ENCODE results near the gene NEAT1. TPM values are rescaled to one million over a fixed set of nuclear protein-coding genes. Genes with fewer than 3 reads are reported as not detected.

Gene NEAT1
- total RNA-seq, 1 experiment from 2014 or later, result 37.8 TPM

DNA sequence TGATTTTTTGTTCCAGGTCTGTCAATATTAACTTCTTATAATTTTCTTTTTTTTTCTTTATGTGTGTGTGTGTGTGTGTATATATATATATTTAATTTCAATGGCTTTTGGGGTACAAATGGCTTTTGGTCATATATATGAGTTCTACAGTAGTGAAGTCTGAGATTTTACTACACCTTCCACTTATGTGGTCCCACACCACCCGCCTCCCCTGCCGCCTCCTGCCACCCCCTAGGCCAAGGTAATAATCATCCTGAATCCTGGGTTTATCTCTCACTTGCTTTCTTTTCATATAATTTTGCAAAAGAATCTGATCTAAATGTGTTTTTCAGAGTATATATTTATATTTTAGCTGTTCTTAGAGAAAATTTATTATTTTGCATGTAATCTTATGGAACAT is 11.1 kb downstream of the NEAT1 start:
- no peak for DNase-seq (ENCODE audit: low read depth)

DNA sequence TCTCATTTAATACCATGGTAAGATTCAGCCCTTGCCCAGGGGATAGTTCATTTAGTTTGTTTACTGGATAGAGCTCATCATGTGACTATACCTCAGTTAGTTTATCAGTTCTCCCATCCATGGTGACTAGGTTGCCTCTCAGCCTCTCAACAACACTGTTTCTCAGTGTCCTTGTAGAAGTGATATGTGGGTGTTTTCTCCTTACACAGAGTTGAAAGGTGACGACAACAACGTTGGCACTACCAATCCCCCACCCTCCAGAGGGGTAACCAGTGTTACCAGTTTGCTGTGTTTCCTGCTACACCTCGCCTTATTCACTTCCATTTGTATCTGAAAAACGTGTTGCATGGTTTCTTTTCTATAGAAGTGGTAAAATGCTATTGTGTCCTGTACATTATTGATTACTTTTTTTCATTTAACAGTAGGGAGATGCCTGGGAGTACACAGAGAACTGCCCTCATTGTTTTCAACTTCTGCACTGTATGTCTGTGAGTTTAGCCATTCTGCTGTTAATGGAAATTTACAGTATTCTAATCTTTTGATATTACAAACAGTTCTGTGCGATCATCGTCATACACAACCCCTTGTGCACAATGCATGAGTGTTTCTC is 11.6 kb downstream of the NEAT1 start:
- DNase-seq (ENCODE audit: low read depth), result peak; percentile 42

- DNase-seq (ENCODE audit: low read depth), result peak; percentile 39
These were observed 12.2 kb downstream of the NEAT1 start for GRCh38 chr11:65434667-65435410.

- peak; percentile 26 for DNase-seq (ENCODE audit: low read depth)
These were observed 12.9 kb downstream of the NEAT1 start for GRCh38 chr11:65435411-65435931.

DNA sequence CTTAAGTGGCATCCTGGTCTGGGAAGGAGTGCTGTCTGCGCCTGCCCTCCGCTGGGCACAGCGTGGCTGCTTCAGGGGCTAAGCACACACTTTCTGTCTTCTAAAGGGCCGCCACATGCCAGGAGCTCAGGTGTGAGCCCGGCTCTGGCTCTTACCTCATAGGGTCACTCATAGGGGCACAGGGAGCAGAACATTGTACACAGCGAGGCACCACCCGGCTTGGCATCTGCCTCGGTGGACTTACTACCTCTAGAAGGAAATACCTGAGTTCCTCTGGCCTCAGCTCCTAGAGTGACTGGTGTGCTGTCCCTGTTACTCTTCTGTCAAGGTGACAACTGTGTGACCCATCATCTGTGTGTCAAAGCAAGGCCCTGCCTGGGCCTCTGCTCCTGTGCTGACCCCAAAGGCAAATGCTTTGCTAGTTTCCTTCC is 13.4 kb downstream of the NEAT1 start:
- DNase-seq (ENCODE audit: low read depth), result peak; percentile 40

DNA sequence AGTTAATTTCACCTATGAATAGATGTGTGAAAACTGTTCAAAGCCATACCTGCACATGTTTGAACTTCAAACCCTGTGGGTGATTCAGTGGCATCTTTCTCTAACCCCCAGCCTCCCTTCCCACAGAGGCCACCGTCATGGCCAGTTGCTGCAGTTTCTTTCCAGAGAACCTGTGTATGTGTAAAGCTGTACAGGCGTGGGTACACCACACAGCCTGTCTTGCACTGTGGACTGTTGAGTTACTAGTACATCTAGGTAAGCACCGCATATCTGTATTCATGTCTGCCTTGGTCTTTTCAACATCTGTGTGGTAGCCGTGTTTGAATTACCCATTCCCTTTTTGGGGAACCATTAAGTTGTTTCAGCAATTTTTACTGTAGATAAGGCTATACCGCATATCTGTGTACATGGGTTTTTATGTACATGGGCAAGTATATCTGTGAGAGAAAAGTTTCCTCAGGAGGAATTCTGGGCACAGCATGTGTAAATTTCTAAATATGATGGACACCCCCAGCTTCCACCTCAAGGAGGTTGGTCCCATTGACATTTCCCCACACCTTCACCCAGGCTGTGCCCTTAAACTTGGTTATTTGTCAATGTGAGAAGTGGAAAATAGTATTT is 13.9 kb downstream of the NEAT1 start:
- DNase-seq (ENCODE audit: low read depth), result no peak

DNA sequence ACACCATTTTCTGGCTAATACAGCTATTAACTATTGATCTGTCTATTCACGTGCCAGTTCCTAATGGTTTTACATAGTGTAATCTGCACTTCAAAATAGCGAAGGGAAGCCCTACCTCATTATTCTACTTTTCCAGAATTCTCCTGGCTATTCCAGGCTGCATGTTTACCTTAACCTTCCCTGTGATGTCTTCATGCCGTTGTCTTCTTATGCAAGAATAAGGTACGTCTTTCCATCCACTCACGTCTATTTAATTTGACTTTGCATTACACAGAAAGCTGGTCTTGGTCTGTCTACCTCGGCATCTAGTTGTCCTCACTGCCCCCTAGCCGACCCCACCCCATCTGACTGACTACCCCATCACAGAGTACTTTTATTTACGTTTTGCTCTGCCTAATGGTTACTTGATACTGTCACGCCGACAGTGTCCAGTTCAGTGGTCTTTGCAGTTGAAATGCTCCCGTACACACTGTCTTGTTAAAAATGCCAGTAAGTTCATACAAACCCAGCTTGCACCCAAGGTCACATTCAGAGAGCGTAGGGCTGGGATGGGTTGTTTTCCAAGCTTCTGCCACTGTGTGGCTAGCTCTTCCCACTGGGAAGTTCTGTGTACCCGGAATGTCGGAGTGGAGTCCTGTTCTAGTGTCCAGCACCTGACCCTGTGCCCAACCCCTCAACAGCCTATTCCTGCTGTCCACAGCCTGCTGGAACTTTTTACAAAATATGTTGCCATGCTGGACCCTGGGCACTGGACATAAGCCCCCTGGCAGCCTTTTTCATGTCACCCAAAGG is 15.0 kb downstream of the NEAT1 start:
- peak; percentile 43 for DNase-seq (ENCODE audit: low read depth)

GRCh38 chr11:65438257-65439151 is 15.9 kb downstream of the NEAT1 start:
- peak; percentile 34 for DNase-seq (ENCODE audit: low read depth)

- DNase-seq (ENCODE audit: low read depth), result peak; percentile 39
These were observed 17.0 kb downstream of the NEAT1 start for GRCh38 chr11:65439331-65440181.

GRCh38 chr11:65440831-65441499 is 18.4 kb downstream of the NEAT1 start:
- peak; percentile 36 for DNase-seq (ENCODE audit: low read depth)

- peak; percentile 32 for DNase-seq (ENCODE audit: low read depth)
These were observed 20.3 kb downstream of the NEAT1 start for GRCh38 chr11:65442842-65443331.

DNA sequence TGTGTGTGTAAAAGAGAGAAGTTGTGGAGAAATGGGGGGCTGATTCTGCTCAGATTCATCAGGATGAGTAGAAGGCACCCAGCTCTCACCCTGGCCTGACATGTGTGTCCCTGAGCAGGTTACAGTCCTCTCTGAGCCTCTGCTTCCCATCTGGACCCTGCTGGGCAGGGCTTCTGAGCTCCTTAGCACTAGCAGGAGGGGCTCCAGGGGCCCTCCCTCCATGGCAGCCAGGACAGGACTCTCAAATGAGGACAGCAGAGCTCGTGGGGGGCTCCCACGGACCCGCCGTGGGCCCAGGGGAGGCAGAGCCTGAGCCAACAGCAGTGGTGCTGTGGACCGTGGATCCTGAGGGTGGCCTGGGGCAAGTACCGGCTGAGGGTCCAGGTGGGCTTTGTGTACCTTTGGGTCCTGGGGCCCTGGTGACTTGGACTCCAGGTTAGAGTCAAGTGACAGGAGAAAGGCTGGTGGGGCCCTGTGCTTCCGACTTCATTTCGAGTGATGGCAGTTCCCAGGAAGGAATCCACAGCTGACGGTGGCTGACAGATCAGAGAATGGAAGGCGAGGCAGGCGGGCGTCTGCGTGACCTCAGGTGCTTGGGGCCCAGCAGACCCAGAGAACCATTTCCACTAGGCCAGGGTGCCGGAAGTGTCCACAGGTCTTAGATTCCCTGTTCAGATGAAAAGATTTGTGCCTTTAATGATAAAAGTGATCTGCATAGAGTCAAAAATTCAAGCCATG is 21.9 kb downstream of the NEAT1 start:
- DNase-seq (ENCODE audit: low read depth), result peak; percentile 35

- peak; percentile 44 for DNase-seq (ENCODE audit: low read depth)
These were observed 22.6 kb downstream of the NEAT1 start for GRCh38 chr11:65445101-65445603.

DNA sequence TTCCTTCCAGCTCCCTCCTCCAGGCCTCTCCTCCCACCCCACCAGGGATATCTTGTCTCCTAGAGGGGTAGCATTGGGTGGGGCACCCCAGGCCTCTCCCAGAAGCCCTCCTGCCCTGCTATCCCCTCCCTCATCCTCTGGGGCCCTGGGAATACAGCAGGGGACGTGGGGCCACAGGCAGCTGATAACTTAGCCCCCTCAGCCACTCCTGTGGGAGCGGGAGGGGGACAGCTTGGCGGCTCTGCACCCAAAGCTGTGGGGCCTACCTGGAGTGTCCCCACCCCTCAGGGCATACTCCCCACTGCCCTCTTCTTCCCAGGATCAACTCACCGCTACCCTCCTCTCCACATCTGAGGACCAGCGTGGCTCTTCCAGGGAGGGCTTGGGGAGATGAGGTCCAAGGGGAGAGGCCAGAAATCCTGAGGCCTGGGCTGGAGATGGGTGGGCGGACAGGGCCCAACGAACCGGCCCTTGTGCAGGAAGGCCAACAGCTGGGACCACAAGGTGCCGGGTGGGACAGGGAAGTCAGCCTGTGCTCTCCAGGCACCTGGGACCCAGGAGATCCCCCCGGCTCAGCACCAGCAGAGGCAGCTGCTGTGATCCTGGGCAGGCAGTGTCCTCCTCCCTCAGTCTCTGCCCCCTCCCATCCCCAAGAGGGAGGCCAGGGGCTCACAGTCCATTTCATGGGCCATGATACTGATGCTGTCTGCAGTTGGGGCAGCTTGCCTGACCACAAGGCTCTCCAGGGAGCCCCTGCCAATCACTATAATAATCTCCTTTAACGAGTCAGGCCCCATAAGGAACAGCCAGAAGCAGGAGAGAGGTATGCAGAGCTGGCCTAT is 23.2 kb downstream of the NEAT1 start:
- DNase-seq (ENCODE audit: low read depth), result peak; percentile 69

- DNase-seq (ENCODE audit: low read depth), result peak; percentile 46
These were observed 24.1 kb downstream of the NEAT1 start for GRCh38 chr11:65446446-65447277.

GRCh38 chr11:65448074-65448417 is 25.4 kb downstream of the NEAT1 start:
- DNase-seq (ENCODE audit: low read depth), result peak; percentile 46

Measured in LHCN-M2 (cell line).